ENCODE data around the gene SELENOM. TPM values are rescaled to one million over a fixed set of nuclear protein-coding genes. Genes with fewer than 3 reads are reported as not detected.

SELENOM gene
- total and polyA plus RNA-seq, 2 of the 8 experiments (the other 6 are each of a cell fraction or from before 2014, with no cell fraction given) = 22.7 to 40.0 TPM

DNA sequence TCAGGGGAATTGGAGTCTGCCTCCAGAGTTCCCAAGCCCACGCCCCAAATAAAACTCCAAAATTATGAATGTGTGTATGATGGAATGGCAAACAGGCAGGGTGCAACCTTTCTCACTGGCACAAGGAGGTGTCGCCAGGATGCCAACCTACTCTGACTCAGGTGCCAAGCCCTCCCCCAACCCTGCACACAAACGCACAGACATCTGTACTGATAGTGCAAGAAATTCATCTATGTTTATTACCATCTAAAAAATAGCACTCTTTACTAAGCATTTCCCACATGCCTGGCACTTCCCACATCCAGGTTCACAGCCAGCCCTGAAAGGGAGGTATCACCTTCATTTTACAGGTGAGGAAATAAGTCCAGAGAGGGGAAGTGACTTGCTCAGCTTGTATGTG is 31.7 kb upstream of the SELENOM start:
- 0 out of 7 replicates have a peak, but pooled peaks cover 0 to 3% (median 0%) of the 10 kb centered on the region in 4 experiments for H3K27me3 ChIP-seq (replicated peaks in 1 of 4; ENCODE audit: control insufficient read depth in 3 of 4, extremely low read depth in 1 of 4, insufficient read depth in 3 of 4, low read length in 3 of 4)
- WGBS, 2 experiments (ENCODE audit: extremely low coverage in 1 of 2, insufficient coverage in 1 of 2, insufficient read length in 1 of 2, insufficient replicate concordance in 2 of 2, low coverage in 1 of 2, low lambda C conversion rate in 2 of 2, missing lambda C conversion rate in 1 of 2) = 81% methylated on average over 3 of the region's 3 CpGs; no CpG with 5 or more reads in 1 of the 2 experiments
- 0 out of 2 replicates have a peak overlapping the region, but pooled peaks have one; percentile 57 for H2BK20ac ChIP-seq (ENCODE audit: low read length)
- peak overlapping the region; percentile 50 to 77 (median 55); a peak in 7 of 8 replicates for H3K4me3 ChIP-seq (ENCODE audit: extremely low read depth in 1 of 4, insufficient read depth in 2 of 4, low read depth in 3 of 4, low read length in 4 of 4)
- 0 out of 2 replicates have a peak overlapping the region, but pooled peaks have one; percentile 91 for H3K18ac ChIP-seq (ENCODE audit: extremely low read depth, low read length)
- no peak overlapping the region for H2AK5ac ChIP-seq (ENCODE audit: low read depth, low read length)
- peak overlapping the region; percentile 87 to 99 for H3K4me2 ChIP-seq (ENCODE audit: insufficient read depth in 1 of 2, low read depth in 2 of 2, low read length in 2 of 2)
- peak overlapping the region; percentile 93; the same call in 1 of the 2 replicates for H2BK5ac ChIP-seq (ENCODE audit: low read depth, low read length)
- H4K8ac ChIP-seq (ENCODE audit: extremely low read depth, insufficient read depth, low read length) = peak overlapping the region; percentile 16; the same call in 1 of the 2 replicates
- H3K9ac ChIP-seq (replicated peaks in 1 of 4; ENCODE audit: extremely low read depth in 1 of 4, low read depth in 3 of 4, low read length in 3 of 4) = peak overlapping the region in 1 of 4 experiments; percentile 55; a peak in 2 of 7 replicates
- peaks cover 12% of the 10 kb centered on the region for H3K23me2 ChIP-seq (ENCODE audit: low read depth, low read length)
- peaks cover 6 to 24% (median 13%) of the 10 kb centered on the region in 4 experiments; a peak in 7 of 8 replicates for H3K36me3 ChIP-seq (ENCODE audit: control insufficient read depth in 2 of 4, insufficient read depth in 4 of 4, low read length in 3 of 4)
- peaks cover 0 to 20% of the 10 kb centered on the region in 2 experiments; a peak in 3 of 4 replicates for H3K79me2 ChIP-seq (ENCODE audit: control insufficient read depth in 1 of 2, insufficient read depth in 2 of 2, low read length in 2 of 2)
- H3K14ac ChIP-seq (ENCODE audit: insufficient read length) = no peak overlapping the region
- H4K91ac ChIP-seq (replicated peaks; ENCODE audit: insufficient read length, low read length) = peak overlapping the region; percentile 98
- no peak overlapping the region for H2BK120ac ChIP-seq (replicated peaks; ENCODE audit: low read depth, low read length)
- H3K27ac ChIP-seq (ENCODE audit: low read depth, low read length) = no peak overlapping the region
- no peak for DNase-seq (ENCODE audit: low read depth in 1 of 2, low spot score in 2 of 2)
- H3K56ac ChIP-seq (replicated peaks; ENCODE audit: insufficient read length, low read depth, low read length) = no peak overlapping the region
- peaks cover 7 to 25% (median 17%) of the 10 kb centered on the region in 4 experiments for H3K4me1 ChIP-seq (replicated peaks in 1 of 4; ENCODE audit: control insufficient read depth in 3 of 4, insufficient read depth in 4 of 4, low read length in 3 of 4)
- H2BK12ac ChIP-seq (ENCODE audit: low read depth, low read length) = 0 out of 2 replicates have a peak overlapping the region, but pooled peaks have one; percentile 99
- H3K4ac ChIP-seq (replicated peaks; ENCODE audit: insufficient read length, low read depth, low read length) = no peak overlapping the region
- no peak overlapping the region for H4K5ac ChIP-seq (ENCODE audit: insufficient read length, low read depth, low read length)
- CTCF ChIA-PET (ENCODE audit: partially characterized antibody) = interaction anchor here (0.5 to 6.1 kb wide), 7 partner anchors 11 to 157 kb away, joined by 3 to 49 read pairs (median 4); no protein-coding TSS in a partner anchor
- H4K20me1 ChIP-seq (replicated peaks in 1 of 2; ENCODE audit: control insufficient read depth in 1 of 2, insufficient read depth in 2 of 2, low read length in 2 of 2) = peaks cover 4 to 22% of the 10 kb centered on the region in 2 experiments
- H2BK15ac ChIP-seq (ENCODE audit: low read length) = no peak overlapping the region
- no peaks in the 10 kb centered on the region for H3K9me3 ChIP-seq (ENCODE audit: insufficient read depth in 2 of 2, low read depth in 1 of 2, low read length in 1 of 2)
- FAIRE-seq = no peak
- peaks cover 15% of the 10 kb centered on the region; the same call in 1 of the 2 replicates for H3K79me1 ChIP-seq (ENCODE audit: low read depth, low read length)
- H3K23ac ChIP-seq (ENCODE audit: insufficient read length) = no peak overlapping the region
- POLR2A ChIA-PET (ENCODE audit: partially characterized antibody) = interaction anchor here (1.3 to 2.7 kb wide), 3 partner anchors 8 to 129 kb away, joined by 3 to 12 read pairs (median 6); no protein-coding TSS in a partner anchor
- H2AFZ ChIP-seq (ENCODE audit: low read length) = no peak overlapping the region
